NB4 (cell line): ENCODE measurements around the gene MED13L.

Experiments
- CTCF ChIP-seq: IDR thresholded peaks from one replicate; pipeline ENCODE4 v1.5.1; 2012; ENCODE audit warnings: low read depth, low read length
- MYC ChIP-seq: IDR thresholded peaks from 2 replicates; pipeline ENCODE4 v1.6.1; 2011; ENCODE audit warnings: low read depth, low read length
- POLR2A ChIP-seq: IDR thresholded peaks from 2 replicates; pipeline ENCODE4 v1.6.1; 2011; ENCODE audit warnings: mild to moderate bottlenecking; ENCODE audit not compliant: insufficient read length; ENCODE audit errors: extremely low read depth

GRCh38 chr12:116059904-116060303 is 217.6 kb downstream of the MED13L start:
- no peak for TF ChIP-seq CTCF
- no peak for TF ChIP-seq POLR2A
- no peak for TF ChIP-seq MYC
